AG09319 (cell line): ENCODE data around the gene MAT1A.

Experiments
- DNase-seq: peaks from one replicate; pipeline ENCODE4 v3.0.0-alpha.2; 2010; ENCODE audit warnings: low read depth; ENCODE audit errors: extremely low read depth
- TF ChIP-seq, protein P1 (sequence below): IDR thresholded peaks from 2 replicates; pipeline ENCODE4 v1.5.1; 2011; ENCODE audit warnings: low read depth, mild to moderate bottlenecking, inconsistent platforms, low read length, moderate library complexity

The MAT1A gene

GRCh38 chr10:80296942-80297341 lies 7.5 kb upstream of the MAT1A start:
- TF ChIP-seq, protein P1, sequence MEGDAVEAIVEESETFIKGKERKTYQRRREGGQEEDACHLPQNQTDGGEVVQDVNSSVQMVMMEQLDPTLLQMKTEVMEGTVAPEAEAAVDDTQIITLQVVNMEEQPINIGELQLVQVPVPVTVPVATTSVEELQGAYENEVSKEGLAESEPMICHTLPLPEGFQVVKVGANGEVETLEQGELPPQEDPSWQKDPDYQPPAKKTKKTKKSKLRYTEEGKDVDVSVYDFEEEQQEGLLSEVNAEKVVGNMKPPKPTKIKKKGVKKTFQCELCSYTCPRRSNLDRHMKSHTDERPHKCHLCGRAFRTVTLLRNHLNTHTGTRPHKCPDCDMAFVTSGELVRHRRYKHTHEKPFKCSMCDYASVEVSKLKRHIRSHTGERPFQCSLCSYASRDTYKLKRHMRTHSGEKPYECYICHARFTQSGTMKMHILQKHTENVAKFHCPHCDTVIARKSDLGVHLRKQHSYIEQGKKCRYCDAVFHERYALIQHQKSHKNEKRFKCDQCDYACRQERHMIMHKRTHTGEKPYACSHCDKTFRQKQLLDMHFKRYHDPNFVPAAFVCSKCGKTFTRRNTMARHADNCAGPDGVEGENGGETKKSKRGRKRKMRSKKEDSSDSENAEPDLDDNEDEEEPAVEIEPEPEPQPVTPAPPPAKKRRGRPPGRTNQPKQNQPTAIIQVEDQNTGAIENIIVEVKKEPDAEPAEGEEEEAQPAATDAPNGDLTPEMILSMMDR: no peak
- DNase-seq: no peak

DNA sequence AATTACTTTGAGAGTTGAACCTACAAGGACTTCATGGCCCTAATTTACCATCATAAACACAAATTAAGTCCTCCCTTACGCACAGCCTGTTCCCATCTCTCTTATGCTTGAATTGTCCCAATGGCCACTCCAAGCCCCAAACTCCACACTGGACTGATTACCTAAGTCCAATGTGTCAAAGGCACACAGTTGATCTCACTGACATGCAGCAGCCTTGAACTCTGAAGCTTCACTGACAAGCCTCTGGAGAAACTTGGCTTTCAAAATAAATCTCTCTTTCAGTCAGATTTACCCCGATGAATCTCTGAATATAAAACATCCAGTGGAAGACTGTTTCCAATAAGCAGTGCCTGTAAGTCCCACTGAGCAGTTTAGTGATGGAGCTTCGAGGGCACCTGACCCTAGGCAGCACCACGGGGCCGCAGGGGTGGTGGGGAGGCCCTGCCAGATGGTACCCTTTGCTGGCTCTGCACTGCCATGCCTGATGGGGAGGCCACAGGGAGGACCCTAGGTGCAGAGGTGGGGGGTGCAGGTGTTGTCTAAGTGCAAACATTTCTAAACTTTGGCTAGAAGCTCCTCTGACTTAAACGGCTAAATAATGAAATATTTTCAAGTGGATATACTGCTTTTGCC lies 3.3 kb upstream of the MAT1A start:
- no peak for DNase-seq
- TF ChIP-seq, protein P1: no peak

DNA sequence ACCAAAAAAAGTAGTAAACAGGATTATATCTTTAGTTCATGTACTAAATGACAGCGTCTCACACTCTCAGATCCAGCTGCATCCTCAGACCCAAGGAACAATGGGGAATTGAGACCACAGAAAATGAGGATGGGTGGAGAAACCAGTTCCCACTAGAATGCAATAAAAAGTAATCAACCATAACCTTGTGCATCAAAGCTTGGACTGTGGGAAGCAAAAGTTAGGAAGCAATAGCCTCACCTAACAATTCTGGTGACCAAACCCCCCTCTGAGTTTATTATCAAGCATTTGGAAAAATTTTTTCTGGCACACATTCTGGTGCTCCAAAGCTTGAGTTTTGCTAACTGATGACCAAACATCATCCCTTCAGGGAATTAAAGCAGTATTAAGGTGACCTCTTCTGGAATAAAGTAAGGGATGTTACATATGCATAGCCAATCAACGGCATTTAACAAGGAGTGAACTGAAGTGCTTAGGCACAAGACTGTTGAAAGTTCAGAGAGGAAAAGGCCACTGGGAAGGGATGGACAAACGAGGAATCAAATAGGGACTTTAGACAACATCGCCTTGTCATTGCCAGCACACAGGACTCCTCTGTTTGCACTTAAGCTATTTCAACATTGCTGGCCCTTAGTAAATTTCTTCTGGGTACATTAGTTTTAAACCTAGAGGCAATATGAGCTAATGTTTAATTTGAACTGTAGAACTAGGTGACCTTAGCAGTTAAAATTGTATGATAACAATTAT lies 1.2 kb upstream of the MAT1A start:
- TF ChIP-seq, protein P1: no peak
- DNase-seq: no peak

DNA sequence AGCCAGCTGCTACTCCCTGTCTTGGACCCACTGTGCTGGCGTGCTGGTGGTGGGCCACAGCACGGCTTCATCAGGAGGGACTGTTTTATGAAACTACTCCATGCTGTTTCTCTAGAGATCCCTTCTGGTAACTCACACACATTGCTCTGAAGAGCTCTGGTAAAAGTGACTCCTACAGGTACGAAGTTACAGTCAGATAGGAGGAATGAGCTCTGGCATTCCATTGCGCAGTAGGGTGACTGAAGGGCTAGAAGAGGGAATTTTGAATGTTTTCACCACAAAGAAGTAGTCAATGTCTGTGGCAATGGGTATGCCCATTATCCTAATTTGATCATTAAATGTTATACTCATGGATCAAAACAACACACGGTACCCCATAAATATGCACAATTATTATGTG lies 609 bp downstream of the MAT1A start:
- TF ChIP-seq, protein P1: no peak
- no peak for DNase-seq

DNA sequence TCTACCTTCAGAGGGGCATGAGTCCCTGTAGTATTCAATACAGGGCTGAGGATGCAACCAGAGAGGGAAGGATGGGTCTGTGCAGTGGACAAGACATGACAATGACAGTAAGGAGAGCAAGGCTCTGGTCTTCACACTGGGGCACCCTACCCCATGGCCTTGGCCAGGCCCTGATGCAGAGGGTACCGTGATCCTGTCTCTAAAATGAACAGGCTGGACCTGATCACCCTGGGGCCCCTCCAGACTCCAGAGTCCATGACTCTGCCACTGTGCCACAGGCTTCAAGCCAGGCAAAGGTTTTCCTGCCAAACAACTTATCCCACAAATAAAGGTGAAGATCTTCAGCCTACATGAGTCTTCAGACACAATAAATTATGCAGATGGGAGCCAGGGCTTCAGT lies 4.9 kb downstream of the MAT1A start:
- TF ChIP-seq, protein P1: no peak
- DNase-seq: no peak

DNA sequence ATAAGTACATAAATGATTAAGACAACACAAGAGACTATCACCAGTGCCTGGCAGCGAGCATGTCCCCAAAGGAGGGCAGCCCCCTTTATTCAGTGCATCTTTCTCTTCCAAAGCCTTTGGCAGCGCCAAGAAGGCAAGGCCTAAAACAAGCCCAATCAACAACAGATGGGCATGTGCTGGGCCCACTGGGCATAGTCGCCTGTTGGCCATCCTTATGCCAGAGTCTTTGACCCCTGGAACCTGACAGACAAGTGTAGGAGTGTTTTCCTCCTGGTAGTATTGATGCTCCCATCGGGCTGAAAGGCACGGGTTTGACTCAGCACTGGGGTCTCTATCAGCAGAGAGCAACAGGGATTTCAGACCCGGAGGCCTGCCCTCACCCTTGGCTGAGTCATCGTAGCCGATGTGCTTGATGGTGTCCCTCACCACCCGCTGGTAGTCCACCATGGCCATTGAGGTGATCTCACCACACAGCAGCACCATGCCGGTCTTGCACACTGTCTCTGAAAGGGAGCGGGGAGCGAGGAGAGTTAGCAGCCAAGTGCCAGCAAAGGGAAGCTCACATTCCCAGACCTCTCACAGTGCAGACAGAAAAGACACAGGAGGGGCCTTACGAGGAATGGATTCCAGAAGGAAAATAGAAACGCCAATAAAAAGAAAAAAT lies 5.8 kb downstream of the MAT1A start:
- TF ChIP-seq, protein P1: no peak
- DNase-seq: no peak

DNA sequence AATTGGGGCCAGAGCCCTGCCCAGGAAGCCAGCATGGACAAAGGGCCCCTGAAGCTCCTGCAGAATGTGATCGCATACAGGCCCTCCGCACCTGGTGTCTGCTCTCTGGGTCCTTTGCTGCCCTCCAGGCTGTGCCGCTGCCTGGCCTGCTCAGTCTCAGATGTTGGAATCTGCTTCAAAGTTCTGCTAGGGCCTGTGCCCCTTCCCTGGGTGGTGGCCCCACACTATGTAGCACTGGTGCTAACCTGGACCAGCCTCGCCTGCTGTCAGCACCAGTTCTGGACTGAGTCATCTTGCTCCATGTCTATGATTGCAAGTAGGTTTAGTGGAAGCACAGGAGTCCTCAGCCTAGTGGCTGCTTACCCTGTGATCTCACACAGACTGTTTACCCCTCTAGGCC lies 6.3 kb downstream of the MAT1A start:
- TF ChIP-seq, protein P1: no peak
- DNase-seq: no peak
